CD4-positive, alpha-beta T cell treated with Interleukin-2 at 100 ng/mL for 4 hours (primary cell): Measurements from ENCODE around the gene BBS2.

Experiments
- DNase-seq: peaks from one replicate; pipeline ENCODE4 v3.0.0-alpha.2; 2020; ENCODE audit warnings: low spot score

BBS2 gene

GRCh38 chr16:56477096-56477878 is 42.5 kb downstream of the BBS2 start:
- DNase-seq: no peak

GRCh38 chr16:56475201-56475600 is 44.6 kb downstream of the BBS2 start:
- no peak for DNase-seq

- DNase-seq: no peak
Observed at GRCh38 chr16:56470666-56471065, 49.2 kb downstream of the BBS2 start.

- DNase-seq: no peak
Observed at GRCh38 chr16:56470232-56470631, 49.6 kb downstream of the BBS2 start.

- no peak for DNase-seq
Observed at GRCh38 chr16:56469748-56470147, 50.1 kb downstream of the BBS2 start.

GRCh38 chr16:56468800-56469199 is 51.0 kb downstream of the BBS2 start:
- DNase-seq: no peak

- no peak for DNase-seq
Observed at GRCh38 chr16:56466344-56466743, 53.5 kb downstream of the BBS2 start.

- no peak for DNase-seq
Observed at GRCh38 chr16:56463153-56463552, 56.7 kb downstream of the BBS2 start.

GRCh38 chr16:56462064-56462796 is 57.6 kb downstream of the BBS2 start:
- no peak for DNase-seq

- no peak for DNase-seq
Observed at GRCh38 chr16:56460101-56460500, 59.7 kb downstream of the BBS2 start.

- DNase-seq: no peak
Observed at GRCh38 chr16:56457927-56458470, 61.8 kb downstream of the BBS2 start.

- peak; percentile 3 for DNase-seq
Observed at GRCh38 chr16:56451753-56452689, 67.8 kb downstream of the BBS2 start.

- DNase-seq: peak; percentile 97
Observed at GRCh38 chr16:56450986-56451752, 68.7 kb downstream of the BBS2 start, which contains the start of the genes NUDT21 and OGFOD1. TSS of gene NUDT21 (minus strand) at chr16:56451332. CDS start at chr16:56451202, 130 bp downstream. TSS of gene OGFOD1 (plus strand) at chr16:56451554. CDS start at chr16:56451613, 59 bp downstream.

GRCh38 chr16:56450275-56450985 is 69.4 kb downstream of the BBS2 start:
- no peak for DNase-seq

- DNase-seq: no peak
Observed at GRCh38 chr16:56448005-56448404, 71.8 kb downstream of the BBS2 start.

- DNase-seq: no peak
Observed at GRCh38 chr16:56447286-56447685, 72.5 kb downstream of the BBS2 start.

- DNase-seq: no peak
Observed at GRCh38 chr16:56438038-56438437, 81.8 kb downstream of the BBS2 start.

GRCh38 chr16:56436258-56436657 is 83.6 kb downstream of the BBS2 start:
- no peak for DNase-seq
